HG02884 (cell line): ENCODE results near the gene AGMAT.

Experiments used
- ATAC-seq: cut with Tn5 transposase; IDR thresholded peaks from one replicate; pipeline ENCODE4 v1.9.1; 2021; ENCODE audit warnings: mild to moderate bottlenecking, moderate library complexity; ENCODE audit not compliant: unreplicated experiment

The AGMAT gene

DNA sequence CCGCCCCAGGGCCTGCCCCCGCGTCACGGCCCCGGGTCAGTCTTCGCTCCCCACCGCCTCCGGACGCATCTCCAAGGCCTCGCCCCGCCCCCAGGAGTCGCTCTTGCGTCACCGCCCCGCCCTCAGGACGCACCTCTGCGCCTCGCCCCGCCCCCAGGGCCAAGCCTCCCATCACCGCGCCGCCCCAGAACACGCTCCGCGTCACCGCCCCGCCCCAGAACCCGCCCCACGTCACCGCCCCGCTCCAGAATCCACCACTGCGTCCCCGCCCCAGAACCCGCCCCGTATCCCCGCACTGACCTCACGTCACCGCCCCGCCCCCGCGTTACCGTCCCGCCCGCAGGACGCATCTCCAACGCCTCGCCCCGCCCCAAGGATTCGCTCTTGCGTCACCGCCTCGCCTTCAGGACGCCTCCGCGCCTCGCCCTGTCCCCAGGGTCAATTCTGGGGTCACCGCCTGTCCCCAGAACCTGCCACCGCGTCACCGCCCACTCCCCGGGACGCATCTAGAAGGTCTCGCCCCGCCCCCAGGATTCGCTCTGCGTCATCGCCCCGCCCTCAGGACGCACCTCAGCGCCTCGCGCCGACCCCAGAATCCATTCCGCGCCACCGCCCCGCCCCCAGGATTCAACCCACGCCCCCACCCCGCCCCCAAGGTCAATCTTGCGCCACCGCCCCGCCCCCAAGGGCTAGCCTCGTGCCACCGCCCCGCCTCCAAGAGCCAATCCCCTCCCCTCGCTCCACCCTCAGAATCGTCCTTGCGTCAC is 60.4 kb downstream of the AGMAT start:
- ATAC-seq: peak; percentile 40

DNA sequence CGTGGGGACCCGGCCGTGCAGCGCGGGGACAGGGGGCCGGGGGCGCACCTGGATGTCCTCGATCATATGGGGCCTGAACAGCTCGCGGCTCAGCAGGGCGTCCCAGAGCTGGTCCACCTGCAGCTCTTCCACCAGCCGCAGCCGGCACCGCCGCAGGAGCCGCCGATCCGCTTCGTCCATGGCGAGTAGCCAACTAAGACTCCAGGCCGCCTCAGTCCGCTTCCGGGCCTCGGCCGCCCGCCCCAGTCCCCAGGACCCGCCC is 60.9 kb downstream of the AGMAT start, which contains the start of gene CASP9:
Gene CASP9, minus strand, starts transcription at position 195 of the 262 bp plus-strand sequence. Its CDS starts 15 bp downstream, at position 180.
- no peak for ATAC-seq

DNA sequence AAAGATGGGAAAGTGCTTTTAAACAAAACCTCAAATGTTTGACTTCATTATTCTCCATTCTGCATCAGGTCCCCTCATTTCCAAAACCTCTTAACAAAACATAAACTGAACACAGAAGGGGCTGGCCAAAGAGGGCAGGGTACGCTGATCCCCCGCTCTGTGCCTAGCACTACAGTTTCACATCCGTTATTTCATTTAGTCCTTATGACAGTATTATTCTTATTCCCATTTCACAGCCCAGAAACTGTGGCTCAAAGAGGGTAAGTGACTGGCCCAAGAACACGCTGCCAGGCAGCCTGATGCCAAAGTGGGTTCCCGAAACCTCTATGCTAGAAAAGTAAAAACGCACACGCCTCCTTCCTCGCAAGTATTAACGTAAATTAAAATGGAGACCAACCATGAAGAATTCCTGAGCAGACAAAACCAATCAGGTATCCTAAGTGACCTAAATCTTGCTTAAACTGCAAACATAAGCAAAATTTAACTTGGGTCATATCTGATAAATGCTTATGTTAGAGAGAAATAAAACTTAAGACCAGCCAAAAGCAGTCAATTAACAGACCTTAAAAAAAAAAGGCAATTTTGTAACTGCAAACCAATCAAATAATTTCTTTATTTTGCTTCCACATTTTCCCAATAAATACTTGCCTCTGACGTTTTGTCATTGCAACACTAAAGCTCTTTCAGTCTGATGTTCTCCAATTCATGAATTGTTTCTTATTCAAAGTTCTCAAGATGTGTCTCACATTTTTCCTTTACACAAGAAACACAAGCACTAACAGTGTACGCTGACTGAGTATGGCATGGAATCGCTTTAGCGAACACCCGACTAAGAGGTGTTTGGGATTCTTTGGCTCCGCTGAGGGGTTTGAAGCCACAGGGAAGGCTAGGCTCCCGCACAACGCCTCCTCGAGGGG is 61.5 kb downstream of the AGMAT start:
- no peak for ATAC-seq

DNA sequence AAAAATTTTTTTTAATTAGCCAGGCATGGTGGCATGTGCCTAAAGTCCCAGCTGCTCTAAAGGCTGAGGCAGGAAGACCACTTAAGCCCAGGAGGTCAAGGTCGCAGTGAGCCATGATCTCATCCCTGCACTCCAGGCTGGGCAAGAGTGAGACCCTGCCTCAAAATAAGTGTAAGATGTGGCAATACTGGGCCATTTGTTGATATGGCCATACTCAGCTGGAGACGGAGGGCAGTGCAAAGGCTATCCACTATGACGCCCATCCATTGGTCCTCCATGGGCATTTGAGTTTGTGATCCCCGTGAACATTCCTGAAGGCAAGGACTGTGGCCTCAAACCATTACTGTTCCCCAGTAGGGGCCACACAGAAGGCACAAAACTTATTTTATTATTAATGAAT is 62.3 kb downstream of the AGMAT start:
- no peak for ATAC-seq
